SK-N-SH treated with all-trans-retinoic acid at 6 μM for 48 hours (cell line): ENCODE results near the gene RENBP.

Experiments used
- ARNTL ChIP-seq: fragments of 450-650 bp; formaldehyde crosslinking; IDR thresholded peaks from 2 replicates; pipeline ENCODE4 v1.5.0; 2020; ENCODE audit warnings: low read depth, mild to moderate bottlenecking, moderate library complexity, borderline replicate concordance
- BACH2 ChIP-seq: fragments of 250-450 bp; sonication (Bioruptor Pico); IDR thresholded peaks from 2 replicates; pipeline ENCODE4 v1.9.0; 2021; ENCODE audit warnings: mild to moderate bottlenecking, borderline replicate concordance
- CSDC2 ChIP-seq: fragments of 250-450 bp; sonication (Bioruptor Pico); IDR thresholded peaks from 2 replicates; pipeline ENCODE4 v1.5.0; 2020; ENCODE audit warnings: mild to moderate bottlenecking, moderate library complexity
- PPARA ChIP-seq: fragments of 250-450 bp; sonication (Bioruptor Pico); IDR thresholded peaks from 2 replicates; pipeline ENCODE4 v1.5.0; 2020; ENCODE audit warnings: mild to moderate bottlenecking, borderline replicate concordance
- RARB ChIP-seq: fragments of 250-450 bp; sonication (Bioruptor Pico); IDR thresholded peaks from 2 replicates; pipeline ENCODE4 v1.8.0; 2021; ENCODE audit warnings: mild to moderate bottlenecking, moderate library complexity
- ZC3H10 ChIP-seq: fragments of 250-450 bp; sonication (Bioruptor Pico); IDR thresholded peaks from 2 replicates; pipeline ENCODE4 v1.5.1; 2021; ENCODE audit warnings: mild to moderate bottlenecking, moderate library complexity
- ZFP3 ChIP-seq: fragments of 250-450 bp; sonication (Bioruptor Pico); IDR thresholded peaks from 2 replicates; pipeline ENCODE4 v1.5.0; 2020; ENCODE audit warnings: mild to moderate bottlenecking, moderate library complexity
- ZFP30 ChIP-seq: fragments of 450-650 bp; formaldehyde crosslinking; IDR thresholded peaks from 2 replicates; pipeline ENCODE4 v1.5.0; 2022; ENCODE audit warnings: mild to moderate bottlenecking, moderate library complexity
- TF ChIP-seq, protein P1 (sequence below): fragments of 250-450 bp; sonication (Bioruptor Pico); IDR thresholded peaks from 2 replicates; pipeline ENCODE4 v1.8.0; 2020; ENCODE audit warnings: mild to moderate bottlenecking, moderate library complexity, borderline replicate concordance
- TF ChIP-seq, protein P2 (sequence below): fragments of 250-450 bp; sonication (Bioruptor Pico); IDR thresholded peaks from 2 replicates; pipeline ENCODE4 v1.5.0; 2020; ENCODE audit warnings: mild to moderate bottlenecking, moderate library complexity
- TF ChIP-seq, protein P3 (sequence below): fragments of 250-450 bp; sonication (Bioruptor Pico); IDR thresholded peaks from 2 replicates; pipeline ENCODE4 v1.8.0; 2021; ENCODE audit warnings: low read depth, mild to moderate bottlenecking, moderate library complexity, borderline replicate concordance
- TF ChIP-seq, protein P4 (sequence below): fragments of 250-450 bp; sonication (Bioruptor Pico); IDR thresholded peaks from 2 replicates; pipeline ENCODE4 v1.5.1; 2021; ENCODE audit warnings: mild to moderate bottlenecking, moderate library complexity

DNA sequence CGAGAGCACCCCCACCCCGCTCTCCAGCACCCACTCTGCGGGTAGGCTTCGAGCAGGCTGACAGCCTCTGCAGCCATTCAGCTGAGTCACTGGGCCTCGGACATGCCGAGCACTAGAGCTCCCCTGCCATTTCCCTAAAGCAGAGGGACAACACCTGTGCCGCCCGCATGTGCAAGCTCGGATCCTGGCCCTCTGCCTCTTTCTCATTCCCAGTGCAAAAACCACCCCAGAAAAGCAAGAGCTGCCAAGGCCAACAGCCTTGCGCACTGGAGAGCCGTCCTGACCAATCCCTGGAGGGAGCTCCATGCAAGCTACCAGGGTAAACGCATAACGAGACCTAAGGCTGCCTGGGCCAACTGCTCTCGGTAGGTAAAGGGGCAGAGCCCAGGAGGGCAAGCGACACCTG is 21.8 kb upstream of the RENBP start:
- no peak for TF ChIP-seq RARB (CRISPR knock-in tag)
- TF ChIP-seq, protein P1, sequence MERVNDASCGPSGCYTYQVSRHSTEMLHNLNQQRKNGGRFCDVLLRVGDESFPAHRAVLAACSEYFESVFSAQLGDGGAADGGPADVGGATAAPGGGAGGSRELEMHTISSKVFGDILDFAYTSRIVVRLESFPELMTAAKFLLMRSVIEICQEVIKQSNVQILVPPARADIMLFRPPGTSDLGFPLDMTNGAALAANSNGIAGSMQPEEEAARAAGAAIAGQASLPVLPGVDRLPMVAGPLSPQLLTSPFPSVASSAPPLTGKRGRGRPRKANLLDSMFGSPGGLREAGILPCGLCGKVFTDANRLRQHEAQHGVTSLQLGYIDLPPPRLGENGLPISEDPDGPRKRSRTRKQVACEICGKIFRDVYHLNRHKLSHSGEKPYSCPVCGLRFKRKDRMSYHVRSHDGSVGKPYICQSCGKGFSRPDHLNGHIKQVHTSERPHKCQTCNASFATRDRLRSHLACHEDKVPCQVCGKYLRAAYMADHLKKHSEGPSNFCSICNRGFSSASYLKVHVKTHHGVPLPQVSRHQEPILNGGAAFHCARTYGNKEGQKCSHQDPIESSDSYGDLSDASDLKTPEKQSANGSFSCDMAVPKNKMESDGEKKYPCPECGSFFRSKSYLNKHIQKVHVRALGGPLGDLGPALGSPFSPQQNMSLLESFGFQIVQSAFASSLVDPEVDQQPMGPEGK (CRISPR knock-in tag) = no peak
- TF ChIP-seq, protein P2, sequence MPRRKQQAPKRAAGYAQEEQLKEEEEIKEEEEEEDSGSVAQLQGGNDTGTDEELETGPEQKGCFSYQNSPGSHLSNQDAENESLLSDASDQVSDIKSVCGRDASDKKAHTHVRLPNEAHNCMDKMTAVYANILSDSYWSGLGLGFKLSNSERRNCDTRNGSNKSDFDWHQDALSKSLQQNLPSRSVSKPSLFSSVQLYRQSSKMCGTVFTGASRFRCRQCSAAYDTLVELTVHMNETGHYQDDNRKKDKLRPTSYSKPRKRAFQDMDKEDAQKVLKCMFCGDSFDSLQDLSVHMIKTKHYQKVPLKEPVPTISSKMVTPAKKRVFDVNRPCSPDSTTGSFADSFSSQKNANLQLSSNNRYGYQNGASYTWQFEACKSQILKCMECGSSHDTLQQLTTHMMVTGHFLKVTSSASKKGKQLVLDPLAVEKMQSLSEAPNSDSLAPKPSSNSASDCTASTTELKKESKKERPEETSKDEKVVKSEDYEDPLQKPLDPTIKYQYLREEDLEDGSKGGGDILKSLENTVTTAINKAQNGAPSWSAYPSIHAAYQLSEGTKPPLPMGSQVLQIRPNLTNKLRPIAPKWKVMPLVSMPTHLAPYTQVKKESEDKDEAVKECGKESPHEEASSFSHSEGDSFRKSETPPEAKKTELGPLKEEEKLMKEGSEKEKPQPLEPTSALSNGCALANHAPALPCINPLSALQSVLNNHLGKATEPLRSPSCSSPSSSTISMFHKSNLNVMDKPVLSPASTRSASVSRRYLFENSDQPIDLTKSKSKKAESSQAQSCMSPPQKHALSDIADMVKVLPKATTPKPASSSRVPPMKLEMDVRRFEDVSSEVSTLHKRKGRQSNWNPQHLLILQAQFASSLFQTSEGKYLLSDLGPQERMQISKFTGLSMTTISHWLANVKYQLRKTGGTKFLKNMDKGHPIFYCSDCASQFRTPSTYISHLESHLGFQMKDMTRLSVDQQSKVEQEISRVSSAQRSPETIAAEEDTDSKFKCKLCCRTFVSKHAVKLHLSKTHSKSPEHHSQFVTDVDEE (CRISPR knock-in tag) = no peak
- TF ChIP-seq ZC3H10 (CRISPR knock-in tag) = no peak
- TF ChIP-seq ARNTL (CRISPR knock-in tag) = no peak
- no peak for TF ChIP-seq ZFP30 (CRISPR knock-in tag)
- TF ChIP-seq ZFP3 (CRISPR knock-in tag) = no peak
- no peak for TF ChIP-seq PPARA (CRISPR knock-in tag)
- TF ChIP-seq, protein P3, sequence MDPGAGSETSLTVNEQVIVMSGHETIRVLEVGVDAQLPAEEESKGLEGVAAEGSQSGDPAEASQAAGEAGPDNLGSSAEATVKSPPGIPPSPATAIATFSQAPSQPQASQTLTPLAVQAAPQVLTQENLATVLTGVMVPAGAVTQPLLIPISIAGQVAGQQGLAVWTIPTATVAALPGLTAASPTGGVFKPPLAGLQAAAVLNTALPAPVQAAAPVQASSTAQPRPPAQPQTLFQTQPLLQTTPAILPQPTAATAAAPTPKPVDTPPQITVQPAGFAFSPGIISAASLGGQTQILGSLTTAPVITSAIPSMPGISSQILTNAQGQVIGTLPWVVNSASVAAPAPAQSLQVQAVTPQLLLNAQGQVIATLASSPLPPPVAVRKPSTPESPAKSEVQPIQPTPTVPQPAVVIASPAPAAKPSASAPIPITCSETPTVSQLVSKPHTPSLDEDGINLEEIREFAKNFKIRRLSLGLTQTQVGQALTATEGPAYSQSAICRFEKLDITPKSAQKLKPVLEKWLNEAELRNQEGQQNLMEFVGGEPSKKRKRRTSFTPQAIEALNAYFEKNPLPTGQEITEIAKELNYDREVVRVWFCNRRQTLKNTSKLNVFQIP (CRISPR knock-in tag) = no peak
- TF ChIP-seq, protein P4, sequence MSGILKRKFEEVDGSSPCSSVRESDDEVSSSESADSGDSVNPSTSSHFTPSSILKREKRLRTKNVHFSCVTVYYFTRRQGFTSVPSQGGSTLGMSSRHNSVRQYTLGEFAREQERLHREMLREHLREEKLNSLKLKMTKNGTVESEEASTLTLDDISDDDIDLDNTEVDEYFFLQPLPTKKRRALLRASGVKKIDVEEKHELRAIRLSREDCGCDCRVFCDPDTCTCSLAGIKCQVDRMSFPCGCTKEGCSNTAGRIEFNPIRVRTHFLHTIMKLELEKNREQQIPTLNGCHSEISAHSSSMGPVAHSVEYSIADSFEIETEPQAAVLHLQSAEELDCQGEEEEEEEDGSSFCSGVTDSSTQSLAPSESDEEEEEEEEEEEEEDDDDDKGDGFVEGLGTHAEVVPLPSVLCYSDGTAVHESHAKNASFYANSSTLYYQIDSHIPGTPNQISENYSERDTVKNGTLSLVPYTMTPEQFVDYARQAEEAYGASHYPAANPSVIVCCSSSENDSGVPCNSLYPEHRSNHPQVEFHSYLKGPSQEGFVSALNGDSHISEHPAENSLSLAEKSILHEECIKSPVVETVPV (CRISPR knock-in tag) = no peak
- no peak for TF ChIP-seq CSDC2 (CRISPR knock-in tag)
- no peak for TF ChIP-seq BACH2
